ENCODE data around the gene TSPAN4. TPM values are rescaled to one million over a fixed set of nuclear protein-coding genes. Genes with fewer than 3 reads are reported as not detected.

Gene TSPAN4
- total RNA-seq, 2 experiments from 2014 or later = 9.4 to 12.1 TPM

DNA sequence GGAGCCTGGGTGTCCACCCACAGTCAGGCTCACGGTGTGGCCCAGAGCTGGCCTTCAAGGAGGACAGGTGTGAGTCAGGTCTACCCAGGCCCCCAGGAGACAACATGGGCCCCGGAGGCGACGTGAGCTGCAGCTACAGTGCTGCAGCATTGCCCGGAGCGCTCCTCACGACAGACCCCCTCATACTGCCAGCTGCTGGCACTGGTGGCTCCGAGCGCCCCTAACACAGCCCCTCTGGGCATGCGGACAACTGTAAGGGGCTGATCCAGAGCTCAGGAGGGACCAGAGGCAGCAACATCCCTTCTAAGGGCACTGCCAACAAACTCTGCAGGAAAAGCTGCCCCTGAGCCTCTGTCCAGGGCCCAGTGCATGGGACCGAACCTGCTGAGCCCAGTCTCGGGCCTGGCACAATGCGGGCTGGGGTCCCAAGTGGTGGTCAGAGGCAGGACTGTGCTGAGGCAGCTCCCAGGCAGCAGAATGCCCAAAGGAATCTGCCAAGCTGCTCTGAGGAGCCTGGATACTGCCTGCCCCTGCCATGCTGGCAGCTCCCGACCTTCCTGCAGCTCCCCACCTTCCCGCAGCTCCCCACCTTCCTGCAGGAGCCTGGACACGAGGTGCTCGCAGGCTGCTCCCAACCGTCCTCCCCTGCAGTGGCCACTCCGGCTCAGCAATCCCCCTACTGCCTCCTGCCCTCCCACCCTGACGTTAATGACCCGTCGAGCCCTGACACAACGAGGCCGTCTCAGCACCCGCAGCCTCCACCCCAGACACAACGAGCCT is 52.9 kb downstream of the TSPAN4 start:
- Histone ChIP-seq H3K4me1 (ENCODE audit: insufficient read depth, low read length, poor library complexity, severe bottlenecking) (no peaks in the 10 kb centered on the region), H3K79me2 (ENCODE audit: insufficient read depth, low read depth, low read length) (no peaks in the 10 kb centered on the region), H3K4me2 (ENCODE audit: low read length) (no peak overlapping the region), H3K4me3 (ENCODE audit: low read depth, low read length, poor library complexity, severe bottlenecking) (no peak overlapping the region), H3K9me2 (ENCODE audit: insufficient read depth, low read length) (no peaks in the 10 kb centered on the region), H3K9me3 (ENCODE audit: low read length) (no peaks in the 10 kb centered on the region), H2AFZ (ENCODE audit: low read length) (no peak overlapping the region), H3K36me3 (ENCODE audit: insufficient read depth, low read length) (peaks cover 25% of the 10 kb centered on the region; the same call in 1 of the 2 replicates), H4K20me1 (ENCODE audit: insufficient read depth, low read length) (no peaks in the 10 kb centered on the region; the same call in 1 of the 2 replicates), H3K27ac (ENCODE audit: low read depth, low read length, poor library complexity, severe bottlenecking) (no peak overlapping the region)
- no TSS peak for BruUV-seq (replicated peaks)
- CTCF ChIA-PET (ENCODE audit: unreplicated experiment) = no interaction called here
- POLR2A ChIA-PET = no interaction called here
- intact Hi-C loops (cut with micrococcal nuclease; ENCODE audit: unreplicated experiment) = no loop called here
- no peak for DNase-seq (ENCODE audit: low spot score)
- TF ChIP-seq EZH2phosphoT487 (IDR thresholded peaks at IDR 0.05; ENCODE audit: borderline replicate concordance, low read depth, low read length) = no peak
- TF ChIP-seq, protein P1, sequence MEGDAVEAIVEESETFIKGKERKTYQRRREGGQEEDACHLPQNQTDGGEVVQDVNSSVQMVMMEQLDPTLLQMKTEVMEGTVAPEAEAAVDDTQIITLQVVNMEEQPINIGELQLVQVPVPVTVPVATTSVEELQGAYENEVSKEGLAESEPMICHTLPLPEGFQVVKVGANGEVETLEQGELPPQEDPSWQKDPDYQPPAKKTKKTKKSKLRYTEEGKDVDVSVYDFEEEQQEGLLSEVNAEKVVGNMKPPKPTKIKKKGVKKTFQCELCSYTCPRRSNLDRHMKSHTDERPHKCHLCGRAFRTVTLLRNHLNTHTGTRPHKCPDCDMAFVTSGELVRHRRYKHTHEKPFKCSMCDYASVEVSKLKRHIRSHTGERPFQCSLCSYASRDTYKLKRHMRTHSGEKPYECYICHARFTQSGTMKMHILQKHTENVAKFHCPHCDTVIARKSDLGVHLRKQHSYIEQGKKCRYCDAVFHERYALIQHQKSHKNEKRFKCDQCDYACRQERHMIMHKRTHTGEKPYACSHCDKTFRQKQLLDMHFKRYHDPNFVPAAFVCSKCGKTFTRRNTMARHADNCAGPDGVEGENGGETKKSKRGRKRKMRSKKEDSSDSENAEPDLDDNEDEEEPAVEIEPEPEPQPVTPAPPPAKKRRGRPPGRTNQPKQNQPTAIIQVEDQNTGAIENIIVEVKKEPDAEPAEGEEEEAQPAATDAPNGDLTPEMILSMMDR (conservative IDR thresholded peaks at IDR 0.05; ENCODE audit: low read length) = no peak

DNA sequence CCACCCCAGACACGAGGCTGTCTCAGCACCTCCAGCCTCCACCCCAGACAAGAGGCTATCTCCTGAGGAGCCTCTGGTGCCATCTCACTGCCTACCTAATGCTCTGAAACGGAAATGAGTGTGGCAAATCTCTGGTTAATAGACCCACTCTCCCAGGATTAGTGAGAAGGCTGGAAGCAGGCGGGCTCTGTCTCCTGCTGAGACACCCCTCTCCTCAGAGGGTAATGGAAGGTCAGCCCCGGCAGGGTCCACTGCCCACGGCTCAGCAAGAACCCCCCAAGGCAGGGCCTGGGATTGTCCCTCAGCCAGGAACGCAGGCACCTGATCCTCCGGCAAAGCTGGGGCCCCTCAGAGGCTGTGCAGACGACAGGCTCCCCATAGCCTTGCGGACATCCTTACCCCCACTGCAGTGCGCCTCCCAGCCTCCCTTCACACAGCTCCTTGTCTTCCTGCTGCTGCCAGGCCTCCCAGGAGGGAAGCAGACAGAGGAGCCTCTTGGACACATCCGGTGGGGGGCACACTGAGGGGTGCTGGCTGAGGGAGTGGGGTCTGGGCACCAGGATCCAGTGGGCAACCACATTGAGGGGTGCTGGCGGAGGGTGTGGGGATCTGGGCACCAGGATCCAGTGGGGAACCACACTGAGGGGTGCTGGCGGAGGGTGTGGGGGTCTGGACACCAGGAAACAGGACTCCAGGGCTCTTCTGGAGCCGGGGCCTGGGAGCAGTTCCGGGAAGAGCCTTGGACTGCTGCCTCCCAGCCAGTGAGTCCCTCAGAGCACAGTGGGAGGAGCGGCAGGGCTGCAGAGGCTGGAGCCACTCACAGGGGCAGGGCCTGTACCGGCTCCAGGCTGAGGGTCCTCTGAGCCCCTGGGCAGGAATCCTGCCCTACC is 54.8 kb downstream of the TSPAN4 start:
- ChIA-PET POLR2A (no interaction called here), CTCF (ENCODE audit: unreplicated experiment) (interaction anchor here (0.6 to 1.2 kb wide), 3 partner anchors 9 to 632 kb away, joined by 3 read pairs; no protein-coding TSS in a partner anchor)
- Histone ChIP-seq H3K36me3 (ENCODE audit: insufficient read depth, low read length) (peaks cover 41% of the 10 kb centered on the region), H3K4me1 (ENCODE audit: insufficient read depth, low read length, poor library complexity, severe bottlenecking) (no peaks in the 10 kb centered on the region), H3K9me2 (ENCODE audit: insufficient read depth, low read length) (no peaks in the 10 kb centered on the region), H4K20me1 (ENCODE audit: insufficient read depth, low read length) (no peaks in the 10 kb centered on the region; the same call in 1 of the 2 replicates), H2AFZ (ENCODE audit: low read length) (no peak overlapping the region), H3K27ac (ENCODE audit: low read depth, low read length, poor library complexity, severe bottlenecking) (no peak overlapping the region), H3K9me3 (ENCODE audit: low read length) (no peaks in the 10 kb centered on the region), H3K79me2 (ENCODE audit: insufficient read depth, low read depth, low read length) (no peaks in the 10 kb centered on the region), H3K4me3 (ENCODE audit: low read depth, low read length, poor library complexity, severe bottlenecking) (no peak overlapping the region), H3K4me2 (ENCODE audit: low read length) (no peak overlapping the region)
- TF ChIP-seq EZH2phosphoT487 (IDR thresholded peaks at IDR 0.05; ENCODE audit: borderline replicate concordance, low read depth, low read length) = no peak
- TF ChIP-seq, protein P1 (conservative IDR thresholded peaks at IDR 0.05; ENCODE audit: low read length) = no peak
- intact Hi-C loops (cut with micrococcal nuclease; ENCODE audit: unreplicated experiment) = no loop called here
- BruUV-seq (replicated peaks) = no TSS peak
- no peak for DNase-seq (ENCODE audit: low spot score)

Measured in OCI-LY7 (cell line).